Type B pancreatic cell (in vitro differentiated cells): ENCODE results near the gene ZFAND2A. TPM values are rescaled to one million over a fixed set of nuclear protein-coding genes. Genes with fewer than 3 reads are reported as not detected.

Source experiments
- DNase-seq: peaks from one replicate; pipeline ENCODE4 v3.0.0; 2021; ENCODE audit warnings: mixed read lengths; ENCODE audit not compliant: unreplicated experiment; ENCODE audit errors: extremely low spot score
- H3K27ac Mint-ChIP-seq: 2 replicates; pipeline ENCODE4 v1.8.0; 2021; ENCODE audit warnings: mild to moderate bottlenecking, mixed read lengths
- H3K27me3 Mint-ChIP-seq: 2 replicates; pipeline ENCODE4 v1.8.0; 2021; ENCODE audit warnings: mixed read lengths
- H3K36me3 Mint-ChIP-seq: 2 replicates; pipeline ENCODE4 v1.8.0; 2021; ENCODE audit warnings: mixed read lengths
- H3K4me1 Mint-ChIP-seq: one replicate; pipeline ENCODE4 v1.8.0; 2021; ENCODE audit warnings: mixed read lengths; ENCODE audit not compliant: unreplicated experiment
- H3K4me3 Mint-ChIP-seq: 2 replicates; pipeline ENCODE4 v1.8.0; 2021; ENCODE audit warnings: mild to moderate bottlenecking, mixed read lengths
- H3K9me3 Mint-ChIP-seq: 2 replicates; pipeline ENCODE4 v1.8.0; 2021; ENCODE audit warnings: mixed read lengths
- CTCF ChIP-seq: fragments of 200-600 bp; sonication (generic); conservative IDR thresholded peaks from 2 replicates; pipeline ENCODE4 v1.5.0; 2021; ENCODE audit warnings: antibody characterized with exemption, mild to moderate bottlenecking
- total RNA-seq: library from RNA; stranded (reverse); gene quantifications from 2 replicates; pipeline ENCODE4 v1.2.1, GENCODE V29; 2021; ENCODE audit warnings: low replicate concordance

The ZFAND2A gene
- total RNA-seq, 1 donor from 2014 or later = 16.1 TPM

- no peaks in the 10 kb centered on the region for H3K9me3 Mint-ChIP-seq
- no peak overlapping the region for H3K4me3 Mint-ChIP-seq
- no peaks in the 10 kb centered on the region for H3K36me3 Mint-ChIP-seq
- no peak for TF ChIP-seq CTCF
- DNase-seq = no peak
- H3K27ac Mint-ChIP-seq = no peak overlapping the region
- H3K4me1 Mint-ChIP-seq = no peaks in the 10 kb centered on the region
- peaks cover 68% of the 10 kb centered on the region for H3K27me3 Mint-ChIP-seq
These were observed 30.2 kb upstream of the ZFAND2A start for GRCh38 chr7:1189986-1190772.

GRCh38 chr7:1188720-1189294, 28.8 kb upstream of the ZFAND2A start:
- Mint-ChIP-seq H3K36me3 (no peaks in the 10 kb centered on the region), H3K27ac (no peak overlapping the region), H3K9me3 (no peaks in the 10 kb centered on the region), H3K4me1 (no peaks in the 10 kb centered on the region), H3K4me3 (no peak overlapping the region), H3K27me3 (peaks cover 55% of the 10 kb centered on the region)
- TF ChIP-seq CTCF = no peak
- no peak for DNase-seq

- Mint-ChIP-seq H3K36me3 (no peaks in the 10 kb centered on the region), H3K27me3 (peaks cover 54% of the 10 kb centered on the region), H3K27ac (no peak overlapping the region), H3K4me3 (no peak overlapping the region), H3K4me1 (peaks cover 3% of the 10 kb centered on the region), H3K9me3 (no peaks in the 10 kb centered on the region)
- TF ChIP-seq CTCF = no peak
- no peak for DNase-seq
These were observed 27.1 kb upstream of the ZFAND2A start for GRCh38 chr7:1187127-1187526.

- H3K36me3 Mint-ChIP-seq = no peaks in the 10 kb centered on the region
- DNase-seq = no peak
- H3K27ac Mint-ChIP-seq = no peak overlapping the region
- TF ChIP-seq CTCF = no peak
- H3K4me1 Mint-ChIP-seq = peaks cover 11% of the 10 kb centered on the region
- H3K4me3 Mint-ChIP-seq = no peak overlapping the region
- peaks cover 28% of the 10 kb centered on the region for H3K27me3 Mint-ChIP-seq
- no peaks in the 10 kb centered on the region for H3K9me3 Mint-ChIP-seq
These were observed 21.6 kb upstream of the ZFAND2A start for GRCh38 chr7:1181640-1182039.

- no peak for DNase-seq
- no peak for TF ChIP-seq CTCF
- H3K36me3 Mint-ChIP-seq = no peaks in the 10 kb centered on the region
- no peak overlapping the region for H3K27ac Mint-ChIP-seq
- peaks cover 17% of the 10 kb centered on the region for H3K4me1 Mint-ChIP-seq
- peaks cover 22% of the 10 kb centered on the region for H3K27me3 Mint-ChIP-seq
- no peak overlapping the region for H3K4me3 Mint-ChIP-seq
- H3K9me3 Mint-ChIP-seq = no peaks in the 10 kb centered on the region
These were observed 21.0 kb upstream of the ZFAND2A start for GRCh38 chr7:1181031-1181430.
